Measurements from ENCODE around the gene ATP6V1E1.
"Not testable (repeated sequence)": the region's sequence is repeated elsewhere in the genome, so short reads cannot be mapped to it uniquely, and the experiment has no call there.

The ATP6V1E1 gene

DNA sequence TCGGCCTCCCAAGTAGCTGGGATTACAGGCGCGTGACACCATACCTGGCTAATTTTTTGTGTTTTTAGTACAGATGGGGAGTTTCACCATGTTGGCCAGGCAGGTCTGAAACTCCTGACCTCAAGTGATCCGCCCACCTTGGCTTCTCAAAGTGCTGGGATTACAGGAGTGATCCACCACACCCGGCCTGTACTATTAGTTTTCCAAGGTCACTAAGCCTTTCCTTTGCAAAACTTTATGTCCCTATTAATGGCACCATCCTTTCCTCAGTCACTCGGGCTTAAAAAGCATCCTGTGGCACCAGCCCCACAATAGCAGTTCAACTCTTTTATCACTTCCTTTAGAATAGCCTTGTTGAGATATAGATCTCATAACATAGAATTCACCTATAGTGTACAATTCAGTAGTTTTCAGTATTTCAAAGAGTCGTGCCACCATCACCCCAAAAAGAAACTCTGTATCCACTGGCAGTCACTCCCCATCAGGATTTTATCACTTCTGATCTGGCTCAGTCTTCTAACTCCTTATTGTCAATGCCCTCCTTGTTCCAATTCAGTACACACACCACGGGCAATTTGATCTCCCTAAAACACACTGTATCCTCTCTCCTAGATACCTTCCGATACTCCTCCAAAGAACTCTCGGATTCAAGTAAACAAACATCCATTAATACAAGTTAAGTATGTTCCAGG is 9.1 kb upstream of the ATP6V1E1 start:
- ATAC-seq, result peak; percentile 3; the same call in 2 of the 3 replicates
- no peak for TF ChIP-seq BACH2 (CRISPR knock-in tag; IDR thresholded peaks at IDR 0.05; ENCODE audit: borderline replicate concordance)
- TF ChIP-seq SNAI2 (CRISPR knock-in tag; IDR thresholded peaks at IDR 0.05), result no peak
- no peak for TF ChIP-seq PPARA (CRISPR knock-in tag; IDR thresholded peaks at IDR 0.05; ENCODE audit: borderline replicate concordance)
- TF ChIP-seq TCF4 (CRISPR knock-in tag; IDR thresholded peaks at IDR 0.05; ENCODE audit: borderline replicate concordance), result no peak
- no peak for TF ChIP-seq ZC3H10 (CRISPR knock-in tag; IDR thresholded peaks at IDR 0.05)
- TF ChIP-seq CSDC2 (CRISPR knock-in tag; IDR thresholded peaks at IDR 0.05), result no peak
- TF ChIP-seq, protein P1, sequence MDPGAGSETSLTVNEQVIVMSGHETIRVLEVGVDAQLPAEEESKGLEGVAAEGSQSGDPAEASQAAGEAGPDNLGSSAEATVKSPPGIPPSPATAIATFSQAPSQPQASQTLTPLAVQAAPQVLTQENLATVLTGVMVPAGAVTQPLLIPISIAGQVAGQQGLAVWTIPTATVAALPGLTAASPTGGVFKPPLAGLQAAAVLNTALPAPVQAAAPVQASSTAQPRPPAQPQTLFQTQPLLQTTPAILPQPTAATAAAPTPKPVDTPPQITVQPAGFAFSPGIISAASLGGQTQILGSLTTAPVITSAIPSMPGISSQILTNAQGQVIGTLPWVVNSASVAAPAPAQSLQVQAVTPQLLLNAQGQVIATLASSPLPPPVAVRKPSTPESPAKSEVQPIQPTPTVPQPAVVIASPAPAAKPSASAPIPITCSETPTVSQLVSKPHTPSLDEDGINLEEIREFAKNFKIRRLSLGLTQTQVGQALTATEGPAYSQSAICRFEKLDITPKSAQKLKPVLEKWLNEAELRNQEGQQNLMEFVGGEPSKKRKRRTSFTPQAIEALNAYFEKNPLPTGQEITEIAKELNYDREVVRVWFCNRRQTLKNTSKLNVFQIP (CRISPR knock-in tag; IDR thresholded peaks at IDR 0.05; ENCODE audit: borderline replicate concordance, low read depth), result no peak
- TF ChIP-seq ZNF8 (CRISPR knock-in tag; IDR thresholded peaks at IDR 0.05), result no peak
- TF ChIP-seq, protein P2, sequence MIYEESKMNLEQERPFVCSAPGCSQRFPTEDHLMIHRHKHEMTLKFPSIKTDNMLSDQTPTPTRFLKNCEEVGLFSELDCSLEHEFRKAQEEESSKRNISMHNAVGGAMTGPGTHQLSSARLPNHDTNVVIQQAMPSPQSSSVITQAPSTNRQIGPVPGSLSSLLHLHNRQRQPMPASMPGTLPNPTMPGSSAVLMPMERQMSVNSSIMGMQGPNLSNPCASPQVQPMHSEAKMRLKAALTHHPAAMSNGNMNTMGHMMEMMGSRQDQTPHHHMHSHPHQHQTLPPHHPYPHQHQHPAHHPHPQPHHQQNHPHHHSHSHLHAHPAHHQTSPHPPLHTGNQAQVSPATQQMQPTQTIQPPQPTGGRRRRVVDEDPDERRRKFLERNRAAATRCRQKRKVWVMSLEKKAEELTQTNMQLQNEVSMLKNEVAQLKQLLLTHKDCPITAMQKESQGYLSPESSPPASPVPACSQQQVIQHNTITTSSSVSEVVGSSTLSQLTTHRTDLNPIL (CRISPR knock-in tag; IDR thresholded peaks at IDR 0.05; ENCODE audit: low read depth), result no peak
- no peak for TF ChIP-seq ESRRG (CRISPR knock-in tag; IDR thresholded peaks at IDR 0.05)
- no peak for TF ChIP-seq ZFP3 (CRISPR knock-in tag; IDR thresholded peaks at IDR 0.05)
- TF ChIP-seq, protein P3, sequence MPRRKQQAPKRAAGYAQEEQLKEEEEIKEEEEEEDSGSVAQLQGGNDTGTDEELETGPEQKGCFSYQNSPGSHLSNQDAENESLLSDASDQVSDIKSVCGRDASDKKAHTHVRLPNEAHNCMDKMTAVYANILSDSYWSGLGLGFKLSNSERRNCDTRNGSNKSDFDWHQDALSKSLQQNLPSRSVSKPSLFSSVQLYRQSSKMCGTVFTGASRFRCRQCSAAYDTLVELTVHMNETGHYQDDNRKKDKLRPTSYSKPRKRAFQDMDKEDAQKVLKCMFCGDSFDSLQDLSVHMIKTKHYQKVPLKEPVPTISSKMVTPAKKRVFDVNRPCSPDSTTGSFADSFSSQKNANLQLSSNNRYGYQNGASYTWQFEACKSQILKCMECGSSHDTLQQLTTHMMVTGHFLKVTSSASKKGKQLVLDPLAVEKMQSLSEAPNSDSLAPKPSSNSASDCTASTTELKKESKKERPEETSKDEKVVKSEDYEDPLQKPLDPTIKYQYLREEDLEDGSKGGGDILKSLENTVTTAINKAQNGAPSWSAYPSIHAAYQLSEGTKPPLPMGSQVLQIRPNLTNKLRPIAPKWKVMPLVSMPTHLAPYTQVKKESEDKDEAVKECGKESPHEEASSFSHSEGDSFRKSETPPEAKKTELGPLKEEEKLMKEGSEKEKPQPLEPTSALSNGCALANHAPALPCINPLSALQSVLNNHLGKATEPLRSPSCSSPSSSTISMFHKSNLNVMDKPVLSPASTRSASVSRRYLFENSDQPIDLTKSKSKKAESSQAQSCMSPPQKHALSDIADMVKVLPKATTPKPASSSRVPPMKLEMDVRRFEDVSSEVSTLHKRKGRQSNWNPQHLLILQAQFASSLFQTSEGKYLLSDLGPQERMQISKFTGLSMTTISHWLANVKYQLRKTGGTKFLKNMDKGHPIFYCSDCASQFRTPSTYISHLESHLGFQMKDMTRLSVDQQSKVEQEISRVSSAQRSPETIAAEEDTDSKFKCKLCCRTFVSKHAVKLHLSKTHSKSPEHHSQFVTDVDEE (CRISPR knock-in tag; IDR thresholded peaks at IDR 0.05), result no peak
- no peak for TF ChIP-seq ISL1 (CRISPR knock-in tag; IDR thresholded peaks at IDR 0.05)
- TF ChIP-seq ARNTL (CRISPR knock-in tag; IDR thresholded peaks at IDR 0.05; ENCODE audit: borderline replicate concordance, low read depth), result no peak
- TF ChIP-seq OSR1 (CRISPR knock-in tag; IDR thresholded peaks at IDR 0.05), result no peak
- no peak for TF ChIP-seq ZNF70 (CRISPR knock-in tag; IDR thresholded peaks at IDR 0.05)
- TF ChIP-seq, protein P4, sequence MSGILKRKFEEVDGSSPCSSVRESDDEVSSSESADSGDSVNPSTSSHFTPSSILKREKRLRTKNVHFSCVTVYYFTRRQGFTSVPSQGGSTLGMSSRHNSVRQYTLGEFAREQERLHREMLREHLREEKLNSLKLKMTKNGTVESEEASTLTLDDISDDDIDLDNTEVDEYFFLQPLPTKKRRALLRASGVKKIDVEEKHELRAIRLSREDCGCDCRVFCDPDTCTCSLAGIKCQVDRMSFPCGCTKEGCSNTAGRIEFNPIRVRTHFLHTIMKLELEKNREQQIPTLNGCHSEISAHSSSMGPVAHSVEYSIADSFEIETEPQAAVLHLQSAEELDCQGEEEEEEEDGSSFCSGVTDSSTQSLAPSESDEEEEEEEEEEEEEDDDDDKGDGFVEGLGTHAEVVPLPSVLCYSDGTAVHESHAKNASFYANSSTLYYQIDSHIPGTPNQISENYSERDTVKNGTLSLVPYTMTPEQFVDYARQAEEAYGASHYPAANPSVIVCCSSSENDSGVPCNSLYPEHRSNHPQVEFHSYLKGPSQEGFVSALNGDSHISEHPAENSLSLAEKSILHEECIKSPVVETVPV (CRISPR knock-in tag; IDR thresholded peaks at IDR 0.05), result no peak
- TF ChIP-seq ZFP30 (CRISPR knock-in tag; IDR thresholded peaks at IDR 0.05), result no peak

DNA sequence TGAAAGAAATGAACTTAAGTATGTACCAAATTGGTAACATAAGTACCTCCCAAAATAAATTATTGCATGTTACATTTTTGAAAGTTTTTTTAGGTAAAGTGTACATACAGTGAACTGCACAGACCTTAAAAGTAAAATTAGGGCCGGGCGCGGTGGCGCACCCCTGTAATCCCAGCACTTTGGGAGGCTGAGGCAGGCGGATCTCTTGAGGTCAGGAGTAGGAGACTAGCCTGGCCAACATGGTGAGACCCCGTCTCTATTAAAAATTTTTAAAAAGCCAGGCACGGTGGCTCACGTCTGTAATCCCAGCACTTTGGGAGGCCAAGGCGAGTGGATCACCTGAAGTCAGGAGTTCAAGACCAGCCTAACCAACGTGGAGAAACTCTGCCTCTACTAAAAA is 8.3 kb upstream of the ATP6V1E1 start:
- not testable (repeated sequence) for ATAC-seq

DNA sequence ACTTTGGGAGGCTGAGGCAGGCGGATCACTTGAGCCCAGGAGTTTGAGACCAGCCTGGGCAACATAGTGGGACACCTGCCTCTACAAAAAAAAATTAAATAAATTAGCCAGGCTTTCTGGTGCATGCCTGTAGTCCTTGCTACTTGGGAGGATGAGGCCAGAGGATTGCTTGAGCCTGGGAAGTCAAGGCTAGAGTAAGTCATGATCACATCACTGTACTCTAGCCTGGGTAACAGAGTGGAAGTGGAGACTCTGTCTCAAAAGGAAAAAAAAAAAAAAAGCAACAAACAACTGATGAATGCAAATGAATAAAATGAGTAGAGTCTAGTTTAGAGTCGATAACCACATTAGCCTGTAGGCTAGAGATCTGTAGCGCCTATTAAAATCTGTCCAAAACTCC is 6.1 kb upstream of the ATP6V1E1 start:
- TF ChIP-seq ZNF565 (CRISPR knock-in tag; conservative IDR thresholded peaks at IDR 0.05; ENCODE audit: low read depth) (no peak), ISL1 (CRISPR knock-in tag; IDR thresholded peaks at IDR 0.05) (no peak), ESRRG (CRISPR knock-in tag; IDR thresholded peaks at IDR 0.05) (no peak), OSR1 (CRISPR knock-in tag; IDR thresholded peaks at IDR 0.05) (no peak), PPARA (CRISPR knock-in tag; IDR thresholded peaks at IDR 0.05; ENCODE audit: borderline replicate concordance) (no peak), SNAI2 (CRISPR knock-in tag; IDR thresholded peaks at IDR 0.05) (no peak)
- TF ChIP-seq, protein P1 (CRISPR knock-in tag; IDR thresholded peaks at IDR 0.05; ENCODE audit: borderline replicate concordance, low read depth), result no peak
- TF ChIP-seq, protein P3 (CRISPR knock-in tag; IDR thresholded peaks at IDR 0.05), result no peak

More for the DNA sequence above, 6.1 kb upstream of the ATP6V1E1 start:
- ATAC-seq, result no peak

Data from SK-N-SH treated with all-trans-retinoic acid at 6 μM for 48 hours (cell line).